Measurements from ENCODE around the gene NPC1.

- TF ChIP-seq, protein P1, sequence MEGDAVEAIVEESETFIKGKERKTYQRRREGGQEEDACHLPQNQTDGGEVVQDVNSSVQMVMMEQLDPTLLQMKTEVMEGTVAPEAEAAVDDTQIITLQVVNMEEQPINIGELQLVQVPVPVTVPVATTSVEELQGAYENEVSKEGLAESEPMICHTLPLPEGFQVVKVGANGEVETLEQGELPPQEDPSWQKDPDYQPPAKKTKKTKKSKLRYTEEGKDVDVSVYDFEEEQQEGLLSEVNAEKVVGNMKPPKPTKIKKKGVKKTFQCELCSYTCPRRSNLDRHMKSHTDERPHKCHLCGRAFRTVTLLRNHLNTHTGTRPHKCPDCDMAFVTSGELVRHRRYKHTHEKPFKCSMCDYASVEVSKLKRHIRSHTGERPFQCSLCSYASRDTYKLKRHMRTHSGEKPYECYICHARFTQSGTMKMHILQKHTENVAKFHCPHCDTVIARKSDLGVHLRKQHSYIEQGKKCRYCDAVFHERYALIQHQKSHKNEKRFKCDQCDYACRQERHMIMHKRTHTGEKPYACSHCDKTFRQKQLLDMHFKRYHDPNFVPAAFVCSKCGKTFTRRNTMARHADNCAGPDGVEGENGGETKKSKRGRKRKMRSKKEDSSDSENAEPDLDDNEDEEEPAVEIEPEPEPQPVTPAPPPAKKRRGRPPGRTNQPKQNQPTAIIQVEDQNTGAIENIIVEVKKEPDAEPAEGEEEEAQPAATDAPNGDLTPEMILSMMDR (IDR thresholded peaks at IDR 0.05; ENCODE audit: low read depth, low read length), result no peak
- no peak for TF ChIP-seq POLR2A (IDR thresholded peaks at IDR 0.05; ENCODE audit: extremely low read depth, insufficient read length)
- no peak for TF ChIP-seq MAX (IDR thresholded peaks at IDR 0.05; ENCODE audit: low read depth, low read length)
Observed at GRCh38 chr18:23605941-23606340, 19.6 kb upstream of the NPC1 start.
